Measurements from ENCODE around the gene SDHAF1.
A peak's percentile ranks its signal among the peaks of the same experiment; 100 is the strongest.

SDHAF1 gene

GRCh38 chr19:36010402-36010801, 15.4 kb downstream of the SDHAF1 start:
- no peak overlapping the region for H3K4me3 ChIP-seq (IDR thresholded peaks at IDR 0.05; ENCODE audit: insufficient read depth, low read depth, low read length)
- H3K36me3 ChIP-seq (ENCODE audit: insufficient read depth) = no peaks in the 10 kb centered on the region
- no peak overlapping the region for H3K4me2 ChIP-seq
- H3K4me1 ChIP-seq (ENCODE audit: low read depth, poor library complexity, severe bottlenecking) = peaks cover 12% of the 10 kb centered on the region
- no peaks in the 10 kb centered on the region for H4K20me1 ChIP-seq (ENCODE audit: insufficient read depth)
- H2AFZ ChIP-seq (ENCODE audit: low read depth) = no peak overlapping the region
- H3K79me2 ChIP-seq (ENCODE audit: insufficient read depth, low read depth) = peaks cover 8% of the 10 kb centered on the region; the same call in 1 of the 2 replicates
- no peak overlapping the region for H3K9ac ChIP-seq
- no peak for TF ChIP-seq CTCF (conservative IDR thresholded peaks at IDR 0.05; ENCODE audit: low read depth, low read length)
- no peaks in the 10 kb centered on the region for H3K27me3 ChIP-seq (ENCODE audit: insufficient read depth, low read depth)
- H3K27ac ChIP-seq = no peak overlapping the region

GRCh38 chr19:36013280-36014011, 18.5 kb downstream of the SDHAF1 start:
- TF ChIP-seq CTCF (conservative IDR thresholded peaks at IDR 0.05; ENCODE audit: low read depth, low read length) = no peak
- H3K27ac ChIP-seq = no peak overlapping the region

GRCh38 chr19:36014012-36014924, 19.3 kb downstream of the SDHAF1 start, which contains the start of gene ALKBH6:
ALKBH6 (minus strand) TSS chr19:36014213; CDS start chr19:36013397, 816 bp downstream.
- TF ChIP-seq CTCF (conservative IDR thresholded peaks at IDR 0.05; ENCODE audit: low read depth, low read length) = no peak
- Histone ChIP-seq H3K4me1 (ENCODE audit: low read depth, poor library complexity, severe bottlenecking) (peaks cover 15% of the 10 kb centered on the region), H2AFZ (ENCODE audit: low read depth) (peak within 1 kb of the TSS; percentile 73), H3K27ac (no peak within 1 kb of the TSS), H3K4me3 (IDR thresholded peaks at IDR 0.05; ENCODE audit: insufficient read depth, low read depth, low read length) (no peak within 1 kb of the TSS), H4K20me1 (ENCODE audit: insufficient read depth) (no peaks in the 10 kb centered on the region), H3K4me2 (peak within 1 kb of the TSS; percentile 98), H3K27me3 (ENCODE audit: insufficient read depth, low read depth) (no peaks in the 10 kb centered on the region), H3K36me3 (ENCODE audit: insufficient read depth) (no peaks in the 10 kb centered on the region), H3K79me2 (ENCODE audit: insufficient read depth, low read depth) (peaks cover 8% of the 10 kb centered on the region; the same call in 1 of the 2 replicates), H3K9ac (peak within 1 kb of the TSS; percentile 59)

More at GRCh38 chr19:36013280-36014011, 18.5 kb downstream of the SDHAF1 start:
- no peaks in the 10 kb centered on the region for H3K27me3 ChIP-seq (ENCODE audit: insufficient read depth, low read depth)
- peaks cover 15% of the 10 kb centered on the region for H3K4me1 ChIP-seq (ENCODE audit: low read depth, poor library complexity, severe bottlenecking)
- peaks cover 8% of the 10 kb centered on the region; the same call in 1 of the 2 replicates for H3K79me2 ChIP-seq (ENCODE audit: insufficient read depth, low read depth)
- H2AFZ ChIP-seq (ENCODE audit: low read depth) = peak overlapping the region; percentile 73
- peak overlapping the region; percentile 59 for H3K9ac ChIP-seq
- H3K4me2 ChIP-seq = peak overlapping the region; percentile 98
- no peak overlapping the region for H3K4me3 ChIP-seq (IDR thresholded peaks at IDR 0.05; ENCODE audit: insufficient read depth, low read depth, low read length)
- H3K36me3 ChIP-seq (ENCODE audit: insufficient read depth) = no peaks in the 10 kb centered on the region
- H4K20me1 ChIP-seq (ENCODE audit: insufficient read depth) = no peaks in the 10 kb centered on the region

GRCh38 chr19:36019061-36019670, 24.2 kb downstream of the SDHAF1 start:
- H3K79me2 ChIP-seq (ENCODE audit: insufficient read depth, low read depth) = peaks cover 8% of the 10 kb centered on the region; the same call in 1 of the 2 replicates
- no peaks in the 10 kb centered on the region for H3K27me3 ChIP-seq (ENCODE audit: insufficient read depth, low read depth)
- no peaks in the 10 kb centered on the region for H4K20me1 ChIP-seq (ENCODE audit: insufficient read depth)
- no peak overlapping the region for H3K27ac ChIP-seq
- no peak overlapping the region for H3K4me3 ChIP-seq (IDR thresholded peaks at IDR 0.05; ENCODE audit: insufficient read depth, low read depth, low read length)
- no peak overlapping the region for H3K4me2 ChIP-seq
- no peak overlapping the region for H2AFZ ChIP-seq (ENCODE audit: low read depth)
- no peak overlapping the region for H3K9ac ChIP-seq
- no peaks in the 10 kb centered on the region for H3K36me3 ChIP-seq (ENCODE audit: insufficient read depth)
- H3K4me1 ChIP-seq (ENCODE audit: low read depth, poor library complexity, severe bottlenecking) = peaks cover 9% of the 10 kb centered on the region
- no peak for TF ChIP-seq CTCF (conservative IDR thresholded peaks at IDR 0.05; ENCODE audit: low read depth, low read length)
